A673 (cell line): ENCODE data around the gene RXRA.

Source experiments
- CTCF ChIP-seq: fragments of 300-800, 200-600 bp; sonication (generic); conservative IDR thresholded peaks from 2 replicates; pipeline ENCODE4 v1.5.1; 2017; ENCODE audit warnings: low read depth, mild to moderate bottlenecking, antibody characterized with exemption, low read length, moderate library complexity, mixed read lengths
- EZH2 ChIP-seq: fragments of 200-600 bp; sonication (generic); IDR thresholded peaks from 2 replicates; pipeline ENCODE4 v1.6.1; 2017; ENCODE audit warnings: borderline replicate concordance, low read depth, mild to moderate bottlenecking, mixed read lengths, antibody characterized with exemption, low read length; ENCODE audit not compliant: poor library complexity, severe bottlenecking

- TF ChIP-seq CTCF = no peak
- no peak for TF ChIP-seq EZH2
Measured at GRCh38 chr9:134388976-134389375, 62.7 kb downstream of the RXRA start.
